Fibroblast of lung (primary cell): ENCODE data around the gene LGI2.

ENCODE experiments used
- CTCF ChIP-seq, 2 donors: IDR thresholded peaks in 1 of 2; conservative IDR thresholded peaks in 1 of 2; 1 replicate in 1 of 2; 2 replicates in 1 of 2; pipeline ENCODE4 v1.5.1; 2011 to 2012; ENCODE audit warnings: low read length in 2 of 2, control low read depth in 1 of 2, inconsistent platforms in 1 of 2, low read depth in 1 of 2, mild to moderate bottlenecking in 1 of 2
- EZH2 ChIP-seq: IDR thresholded peaks from 2 replicates; pipeline ENCODE4 v1.5.1; 2012; ENCODE audit warnings: low read length, control low read depth, mild to moderate bottlenecking; ENCODE audit errors: missing control alignments

DNA sequence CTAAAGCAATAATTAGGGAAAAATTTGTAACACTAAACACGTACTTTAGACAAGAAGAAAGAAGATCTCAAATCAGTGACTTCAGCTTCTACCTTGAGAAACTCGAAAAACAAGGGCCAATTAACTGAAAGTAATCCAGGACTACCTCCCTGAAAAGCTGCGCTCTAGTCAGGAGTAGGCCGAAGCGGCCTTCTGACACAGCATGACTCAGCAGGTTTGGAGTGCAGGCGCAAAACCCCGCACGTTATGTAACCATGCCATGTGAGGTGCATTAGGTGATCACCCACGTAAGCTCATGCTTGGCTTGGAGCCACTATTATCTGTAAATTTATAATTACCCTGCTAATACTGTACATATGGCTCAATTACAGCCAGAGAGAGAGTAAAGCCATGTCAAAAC lies 65.1 kb downstream of the LGI2 start:
- TF ChIP-seq CTCF (conservative IDR thresholded peaks at IDR 0.05 in 1 of 2, IDR thresholded peaks at IDR 0.05 in 1 of 2; ENCODE audit: low read depth in 1 of 2, low read length in 2 of 2) (no peak), EZH2 (no peak)
